Activated CD4-positive, alpha-beta memory T cell treated with anti-CD3 and anti-CD28 coated beads for 36 hours (primary cell): ENCODE measurements around the gene KSR1. TPM values are rescaled to one million over a fixed set of nuclear protein-coding genes. Genes with fewer than 3 reads are reported as not detected.
"Not testable (repeated sequence)": the region's sequence is repeated elsewhere in the genome, so short reads cannot be mapped to it uniquely, and the experiment has no call there.

Experiments
- CTCF ChIA-PET: fragments of 350-600 bp; sonication (Branson Sonifier 250); formaldehyde crosslinking; loops from one replicate; lab custom pipeline; 2021; ENCODE audit warnings: antibody characterized with exemption, inconsistent platforms; lab: Charles Lee
- POLR2A ChIA-PET: fragments of 350-600 bp; sonication (Branson Sonifier 250); formaldehyde crosslinking; loops from one replicate; lab custom pipeline; 2021; ENCODE audit warnings: antibody characterized with exemption; lab: Charles Lee
- DNase-seq: peaks from one replicate; pipeline ENCODE4 v3.0.0-alpha.2; 2020
- H3K27ac Mint-ChIP-seq: one replicate; pipeline ENCODE4 v1.8.0; 2021; ENCODE audit warnings: mixed read lengths
- H3K27me3 Mint-ChIP-seq: one replicate; pipeline ENCODE4 v1.8.0; 2021; ENCODE audit warnings: mixed read lengths
- H3K36me3 Mint-ChIP-seq: one replicate; pipeline ENCODE4 v1.8.0; 2021; ENCODE audit warnings: mixed read lengths
- H3K4me1 Mint-ChIP-seq: one replicate; pipeline ENCODE4 v1.8.0; 2021; ENCODE audit warnings: low read depth, mixed read lengths
- H3K4me3 Mint-ChIP-seq: one replicate; pipeline ENCODE4 v1.8.0; 2021; ENCODE audit warnings: mild to moderate bottlenecking, mixed read lengths
- H3K9me3 Mint-ChIP-seq: one replicate; pipeline ENCODE4 v1.8.0; 2021; ENCODE audit warnings: mixed read lengths
- intact Hi-C: fragments of 100-400 bp; cut with micrococcal nuclease; formaldehyde crosslinking; loops from one replicate; pipeline ENCODE4 v1.15.1; 2023
- total RNA-seq, 2 experiments: library from RNA; stranded (reverse); gene quantifications; one replicate each; pipeline ENCODE4 v1.2.3, GENCODE V29; 2021

Gene KSR1
- total RNA-seq, 2 experiments from 2014 or later, result 55.0 to 60.8 TPM

DNA sequence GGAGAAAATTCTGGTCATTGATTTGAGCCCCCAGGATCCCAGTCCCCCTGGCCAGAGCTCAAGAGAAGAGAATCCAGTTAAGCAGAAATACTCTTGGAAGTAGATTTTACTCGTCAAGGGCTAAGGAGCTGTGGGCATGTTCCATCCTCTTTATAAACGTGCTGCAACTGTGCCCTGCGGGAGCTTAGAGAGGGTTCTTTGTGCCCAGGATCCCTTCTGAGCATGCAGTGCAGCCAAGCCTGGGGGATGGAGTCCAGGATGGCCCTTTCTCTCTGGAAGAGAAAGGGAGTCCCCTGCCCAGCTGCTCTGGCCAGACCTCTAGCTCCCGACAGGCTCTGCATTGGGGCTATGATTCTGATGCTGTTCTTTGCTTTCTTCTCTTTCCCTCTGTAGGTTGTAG is 165.3 kb downstream of the KSR1 start:
- peaks cover 50% of the 10 kb centered on the region for H3K36me3 Mint-ChIP-seq
- no peak overlapping the region for H3K27ac Mint-ChIP-seq

GRCh38 chr17:27621942-27622559 is 165.8 kb downstream of the KSR1 start:
- ChIA-PET CTCF (interaction anchor here (0.6 to 1.8 kb wide), 5 partner anchors 19 to 56 kb away, joined by 3 to 5 read pairs (median 4); no protein-coding TSS in a partner anchor), POLR2A (no interaction called here)
- intact Hi-C loops, result no loop called here
- Mint-ChIP-seq H3K27me3 (no peaks in the 10 kb centered on the region), H3K27ac (no peak overlapping the region), H3K4me3 (no peak overlapping the region), H3K4me1 (peaks cover 15% of the 10 kb centered on the region), H3K9me3 (no peaks in the 10 kb centered on the region), H3K36me3 (peaks cover 45% of the 10 kb centered on the region)
- DNase-seq, result no peak

More for the DNA sequence above, 165.3 kb downstream of the KSR1 start:
- CTCF ChIA-PET, result interaction anchor here (1.2 to 1.7 kb wide), 2 partner anchors 18 to 19 kb away, joined by 3 to 5 read pairs; no protein-coding TSS in a partner anchor
- H3K9me3 Mint-ChIP-seq, result no peaks in the 10 kb centered on the region
- no peak for DNase-seq
- intact Hi-C loops, result no loop called here
- POLR2A ChIA-PET, result no interaction called here
- H3K27me3 Mint-ChIP-seq, result no peaks in the 10 kb centered on the region
- no peak overlapping the region for H3K4me3 Mint-ChIP-seq
- peaks cover 20% of the 10 kb centered on the region for H3K4me1 Mint-ChIP-seq

DNA sequence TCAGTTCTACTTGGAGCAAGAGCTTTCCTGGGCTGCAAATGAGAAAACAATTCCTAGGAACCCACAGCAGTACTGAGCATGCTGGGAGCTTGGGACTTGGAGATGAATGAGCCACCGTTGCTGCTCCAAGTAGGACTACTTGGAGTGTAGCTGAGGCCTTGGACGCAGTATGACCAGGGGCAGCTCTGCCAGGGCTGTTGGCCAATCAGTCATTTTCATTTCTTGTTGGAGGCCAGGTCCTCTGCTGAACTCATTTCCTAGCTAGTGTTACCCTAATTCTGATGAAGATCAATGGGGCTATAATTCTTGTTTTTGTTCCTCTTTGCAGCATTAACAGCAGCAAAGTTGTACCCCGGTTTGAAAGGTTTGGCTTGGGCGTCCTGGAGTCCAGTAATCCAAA is 166.7 kb downstream of the KSR1 start:
- Mint-ChIP-seq H3K4me3 (no peak overlapping the region), H3K36me3 (peaks cover 38% of the 10 kb centered on the region), H3K4me1 (peaks cover 15% of the 10 kb centered on the region), H3K9me3 (no peaks in the 10 kb centered on the region), H3K27ac (no peak overlapping the region), H3K27me3 (no peaks in the 10 kb centered on the region)
- DNase-seq, result no peak
- POLR2A ChIA-PET, result no interaction called here
- intact Hi-C loops, result no loop called here
- CTCF ChIA-PET, result interaction anchor here (0.5 to 1.8 kb wide), 3 partner anchors 23 to 32 kb away, joined by 3 to 5 read pairs (median 3); no protein-coding TSS in a partner anchor

- intact Hi-C loops, result no loop called here
- Mint-ChIP-seq H3K4me1 (peaks cover 17% of the 10 kb centered on the region), H3K9me3 (no peaks in the 10 kb centered on the region), H3K27me3 (no peaks in the 10 kb centered on the region), H3K36me3 (peaks cover 32% of the 10 kb centered on the region), H3K27ac (no peak overlapping the region), H3K4me3 (no peak overlapping the region)
- ChIA-PET POLR2A (no interaction called here), CTCF (interaction anchor here (1.8 kb wide), 1 partner anchor 31 kb away, joined by 5 read pairs; no protein-coding TSS in a partner anchor)
- DNase-seq, result no peak
These were observed 167.4 kb downstream of the KSR1 start for GRCh38 chr17:27623614-27624013.

DNA sequence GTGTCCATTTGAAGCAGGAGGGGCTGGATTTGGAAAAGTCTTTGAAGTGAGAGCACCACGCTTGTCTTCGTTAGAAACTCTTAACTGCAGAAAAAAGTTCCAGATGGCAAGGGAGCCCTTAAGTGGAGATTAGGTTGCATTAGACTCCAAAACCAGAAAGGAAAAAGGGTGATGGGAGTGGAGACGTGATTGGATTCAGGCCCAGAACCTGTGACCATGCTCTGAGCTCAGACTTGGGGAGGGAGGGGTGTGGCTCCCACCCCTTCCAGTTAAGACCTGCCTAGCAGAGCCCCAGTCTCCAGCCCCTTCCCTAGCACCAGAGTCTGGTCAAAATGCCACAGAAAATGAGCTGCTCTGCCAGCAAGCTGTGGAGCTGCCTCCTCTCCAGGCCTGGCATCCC is 168.3 kb downstream of the KSR1 start:
- ChIA-PET CTCF (interaction anchor here (0.9 kb wide), 2 partner anchors 26 to 30 kb away, joined by 3 to 4 read pairs; no protein-coding TSS in a partner anchor), POLR2A (no interaction called here)
- Mint-ChIP-seq H3K9me3 (no peaks in the 10 kb centered on the region), H3K4me3 (no peak overlapping the region), H3K36me3 (peaks cover 28% of the 10 kb centered on the region), H3K27me3 (no peaks in the 10 kb centered on the region), H3K27ac (no peak overlapping the region), H3K4me1 (peaks cover 17% of the 10 kb centered on the region)
- DNase-seq, result no peak
- intact Hi-C loops, result no loop called here

DNA sequence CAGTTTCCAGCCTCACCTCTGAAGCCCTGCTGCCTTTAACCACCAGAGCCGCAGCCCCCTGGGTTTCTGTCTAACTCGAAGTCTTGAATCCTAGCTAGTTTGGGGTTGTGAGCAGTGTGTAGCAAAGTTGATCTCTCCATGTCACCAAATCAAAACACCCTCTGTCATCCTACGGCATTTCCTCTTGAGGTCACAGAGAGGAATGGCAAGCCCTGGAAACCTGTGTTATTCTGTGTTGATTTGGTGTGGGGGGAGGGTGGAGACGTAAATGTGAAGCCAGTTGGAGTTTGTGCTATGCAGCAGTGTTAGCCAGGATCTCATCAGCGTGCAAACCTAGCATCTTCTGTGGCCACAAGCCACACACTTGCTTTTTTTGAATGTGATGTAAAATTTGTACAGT is 169.6 kb downstream of the KSR1 start:
- DNase-seq, result no peak
- no peak overlapping the region for H3K27ac Mint-ChIP-seq
- H3K4me1 Mint-ChIP-seq, result peaks cover 18% of the 10 kb centered on the region
- peaks cover 25% of the 10 kb centered on the region for H3K36me3 Mint-ChIP-seq
- H3K4me3 Mint-ChIP-seq, result no peak overlapping the region
- ChIA-PET CTCF (interaction anchor here (1.4 kb wide), 1 partner anchor 26 kb away, joined by 5 read pairs; no protein-coding TSS in a partner anchor), POLR2A (no interaction called here)
- H3K9me3 Mint-ChIP-seq, result no peaks in the 10 kb centered on the region
- intact Hi-C loops, result no loop called here
- H3K27me3 Mint-ChIP-seq, result no peaks in the 10 kb centered on the region

- H3K36me3 Mint-ChIP-seq, result peaks cover 16% of the 10 kb centered on the region
- no peaks in the 10 kb centered on the region for H3K9me3 Mint-ChIP-seq
- no peak overlapping the region for H3K27ac Mint-ChIP-seq
- ChIA-PET POLR2A (no interaction called here), CTCF (no interaction called here)
- no peaks in the 10 kb centered on the region for H3K27me3 Mint-ChIP-seq
- no peak overlapping the region for H3K4me3 Mint-ChIP-seq
- intact Hi-C loops, result no loop called here
- DNase-seq, result no peak
- H3K4me1 Mint-ChIP-seq, result peaks cover 24% of the 10 kb centered on the region
These were observed 171.3 kb downstream of the KSR1 start for GRCh38 chr17:27627514-27627913.

- POLR2A ChIA-PET, result no interaction called here
- peaks cover 9% of the 10 kb centered on the region for H3K36me3 Mint-ChIP-seq
- DNase-seq, result peak; percentile 22
- no peaks in the 10 kb centered on the region for H3K9me3 Mint-ChIP-seq
- H3K4me3 Mint-ChIP-seq, result no peak overlapping the region
- peaks cover 26% of the 10 kb centered on the region for H3K4me1 Mint-ChIP-seq
- H3K27ac Mint-ChIP-seq, result no peak overlapping the region
- CTCF ChIA-PET, result no interaction called here
- intact Hi-C loops, result no loop called here
- no peaks in the 10 kb centered on the region for H3K27me3 Mint-ChIP-seq
These were observed 172.1 kb downstream of the KSR1 start for GRCh38 chr17:27628376-27628775.

DNA sequence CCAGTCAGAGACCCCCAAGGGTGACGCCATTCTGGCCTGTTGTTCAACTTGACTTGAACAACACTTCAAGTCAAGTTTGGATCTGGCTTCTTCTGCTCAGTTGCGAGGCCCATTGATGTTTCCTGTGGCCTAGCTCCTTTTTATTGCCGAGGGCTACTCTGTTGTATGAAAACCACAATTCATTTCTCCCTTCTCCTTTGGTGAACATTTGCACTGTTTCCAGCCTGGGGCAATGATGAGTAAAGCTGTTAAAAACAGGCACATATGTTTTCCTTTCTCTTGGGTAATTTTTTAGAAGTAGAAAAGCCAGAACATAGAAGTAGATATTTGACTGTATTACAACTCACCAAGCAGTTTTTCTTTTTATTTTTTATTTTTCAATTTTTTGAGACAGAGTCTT is 173.0 kb downstream of the KSR1 start:
- H3K4me3 Mint-ChIP-seq, DNase-seq, H3K27ac Mint-ChIP-seq, intact Hi-C loops, H3K36me3 Mint-ChIP-seq, H3K9me3 Mint-ChIP-seq, POLR2A ChIA-PET, H3K27me3 Mint-ChIP-seq: not testable (repeated sequence)
- CTCF ChIA-PET, result interaction anchor here (0.6 kb wide), 1 partner anchor 19 kb away, joined by 3 read pairs; no protein-coding TSS in a partner anchor
- H3K4me1 Mint-ChIP-seq, result peaks cover 26% of the 10 kb centered on the region

DNA sequence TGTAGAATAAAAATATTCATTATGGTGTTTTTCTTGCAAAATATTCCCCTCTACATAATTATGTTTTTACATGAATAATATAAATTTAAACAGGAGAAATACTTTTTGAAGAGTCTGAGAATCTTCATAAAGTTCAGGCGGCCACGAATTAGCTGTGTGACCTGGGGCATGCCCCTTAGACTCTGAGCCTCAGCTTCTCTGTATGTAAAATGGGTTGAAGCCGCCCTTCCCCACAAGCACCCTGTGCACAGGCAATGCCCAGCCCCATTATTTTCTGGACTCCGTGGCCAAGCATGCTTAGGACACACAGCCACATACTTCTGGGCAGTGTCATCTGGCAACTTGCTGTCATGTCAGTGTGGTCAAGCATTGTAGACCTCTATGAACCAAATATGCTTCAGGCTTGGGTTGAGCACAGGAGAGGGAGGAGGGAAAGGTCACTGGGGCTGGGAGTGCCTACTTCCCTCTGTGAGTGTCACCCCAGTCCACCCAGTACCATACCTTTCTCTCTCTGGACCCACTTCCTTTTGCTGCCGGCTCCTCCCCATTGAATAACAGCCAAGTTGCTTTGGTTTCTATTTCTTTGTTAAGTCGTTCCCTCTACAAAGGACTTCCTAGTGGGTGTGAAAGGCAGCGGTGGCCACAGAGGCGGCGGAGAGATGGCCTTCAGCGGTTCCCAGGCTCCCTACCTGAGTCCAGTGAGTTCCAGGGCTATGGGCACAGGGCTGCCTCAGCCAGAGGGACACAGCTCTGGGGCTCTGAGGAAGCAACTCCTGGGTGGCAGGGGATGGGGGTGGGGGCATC is 174.6 kb downstream of the KSR1 start, which contains the start of gene LGALS9:
LGALS9 (plus strand) TSS at position 582 of the 804 bp plus-strand sequence; CDS start at position 660, 78 bp downstream.
- no peaks in the 10 kb centered on the region for H3K9me3 Mint-ChIP-seq
- H3K27me3 Mint-ChIP-seq, result no peaks in the 10 kb centered on the region
- peaks cover 3% of the 10 kb centered on the region for H3K36me3 Mint-ChIP-seq
- H3K4me1 Mint-ChIP-seq, result peaks cover 34% of the 10 kb centered on the region
- H3K27ac Mint-ChIP-seq, result peak within 1 kb of the TSS; percentile 77
- peak within 1 kb of the TSS; percentile 77 for H3K4me3 Mint-ChIP-seq
- peak; percentile 53 for DNase-seq
- POLR2A ChIA-PET, result no interaction called here
- CTCF ChIA-PET, result interaction anchor here (0.9 to 3.0 kb wide), 5 partner anchors 21 to 57 kb away, joined by 3 to 9 read pairs (median 5); no protein-coding TSS in a partner anchor
- intact Hi-C loops, result no loop called here

- peaks cover 3% of the 10 kb centered on the region for H3K36me3 Mint-ChIP-seq
- no peaks in the 10 kb centered on the region for H3K9me3 Mint-ChIP-seq
- intact Hi-C loops, result no loop called here
- H3K4me3 Mint-ChIP-seq, result peak overlapping the region; percentile 77
- CTCF ChIA-PET, result interaction anchor here (0.9 to 3.0 kb wide), 5 partner anchors 20 to 57 kb away, joined by 3 to 9 read pairs (median 5); no protein-coding TSS in a partner anchor
- DNase-seq, result peak; percentile 30
- H3K4me1 Mint-ChIP-seq, result peaks cover 34% of the 10 kb centered on the region
- H3K27ac Mint-ChIP-seq, result peak overlapping the region; percentile 77
- no peaks in the 10 kb centered on the region for H3K27me3 Mint-ChIP-seq
- POLR2A ChIA-PET, result no interaction called here
These were observed 175.1 kb downstream of the KSR1 start for GRCh38 chr17:27631411-27631760.
